HG03565 (cell line): Measurements from ENCODE around the gene ADSS2.
"Not testable (repeated sequence)": the region's sequence is repeated elsewhere in the genome, so short reads cannot be mapped to it uniquely, and the experiment has no call there.

Source experiments
- ATAC-seq: cut with Tn5 transposase; IDR thresholded peaks from one replicate; pipeline ENCODE4 v1.9.1; 2021; ENCODE audit warnings: mild to moderate bottlenecking, moderate library complexity; ENCODE audit not compliant: unreplicated experiment

The ADSS2 gene

DNA sequence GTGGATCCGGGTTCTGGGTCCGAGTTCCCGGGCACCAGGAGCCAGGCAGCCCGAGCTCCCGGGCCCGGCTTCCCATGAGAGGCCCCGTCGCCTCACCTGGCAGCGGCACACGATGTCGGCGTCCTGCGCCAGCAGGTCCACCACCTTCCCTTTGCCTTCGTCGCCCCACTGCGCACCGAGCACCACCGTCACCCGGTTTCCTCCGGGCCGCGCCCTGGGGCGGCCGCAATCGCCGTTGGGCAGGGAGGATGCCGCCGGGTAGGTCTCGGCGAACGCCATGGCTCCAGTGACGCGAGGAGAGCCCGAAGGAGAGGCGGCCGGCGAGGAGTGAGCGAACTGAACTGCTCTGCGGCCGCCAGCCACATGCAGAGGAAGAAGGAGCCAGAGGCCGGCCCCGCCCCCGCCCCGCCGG lies at the start of gene ADSS2:
TSS of gene ADSS2 (minus strand) at position 371 of the 412 bp plus-strand sequence. CDS start at position 279, 92 bp downstream.
- ATAC-seq, result no peak

DNA sequence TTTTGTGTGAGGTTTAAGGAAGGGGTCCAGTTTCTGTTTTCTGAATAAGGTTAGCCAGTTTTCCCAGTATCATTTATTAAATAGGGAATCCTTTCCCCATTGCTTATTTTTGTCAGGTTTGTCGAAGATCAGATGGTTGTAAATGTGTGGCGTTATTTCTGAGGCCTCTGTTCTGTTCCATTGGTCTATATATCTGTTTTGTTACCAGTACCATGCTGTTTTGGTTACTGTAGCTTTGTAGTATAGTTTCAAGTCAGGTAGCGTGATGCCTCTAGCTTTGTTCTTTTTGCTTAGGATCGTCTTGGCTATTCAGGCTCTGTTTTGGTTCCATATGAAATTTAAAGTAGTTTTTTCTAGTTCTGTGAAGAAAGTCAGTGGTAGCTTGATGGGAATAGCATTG lies 48.8 kb upstream of the ADSS2 start:
- ATAC-seq, result not testable (repeated sequence)

DNA sequence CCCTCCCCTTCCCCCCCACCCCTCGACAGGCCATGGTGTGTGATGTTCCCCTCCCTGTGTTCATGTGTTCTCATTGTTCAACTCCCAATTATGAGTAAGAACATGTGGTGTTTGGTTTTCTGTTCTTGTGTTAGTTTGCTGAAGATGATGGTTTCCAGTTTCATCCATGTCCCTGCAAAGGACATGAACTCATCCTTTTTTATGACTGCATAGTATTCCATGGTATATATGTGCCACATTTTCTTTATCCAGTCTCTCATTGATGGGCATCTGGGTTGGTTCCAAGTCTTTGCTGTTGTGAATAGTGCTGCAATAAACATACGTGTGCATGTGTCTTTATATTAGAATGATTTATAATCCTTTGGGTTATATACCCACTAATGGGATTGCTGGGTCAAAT lies 47.8 kb upstream of the ADSS2 start:
- ATAC-seq, result not testable (repeated sequence)

DNA sequence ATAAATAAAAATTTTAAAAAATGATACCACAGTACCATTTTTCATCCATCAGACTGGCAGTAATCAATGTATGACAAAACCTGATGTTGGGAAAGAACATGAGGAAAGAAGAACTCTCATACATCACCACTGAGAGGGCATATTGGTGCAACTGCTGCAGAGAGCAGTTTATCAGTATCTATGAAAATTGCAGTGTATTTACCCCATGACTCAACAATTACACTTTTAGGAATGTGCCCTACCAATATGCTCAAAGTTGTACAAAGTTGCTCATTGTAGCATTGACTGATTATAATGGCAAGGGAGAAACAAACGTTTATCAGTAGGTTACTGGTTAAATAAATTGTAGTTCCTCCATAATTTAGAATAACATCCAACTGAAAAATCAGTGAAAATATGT lies 46.1 kb upstream of the ADSS2 start:
- no peak for ATAC-seq

GRCh38 chr1:244496186-244496585 lies 44.5 kb upstream of the ADSS2 start:
- ATAC-seq, result no peak

GRCh38 chr1:244494653-244495052 lies 42.9 kb upstream of the ADSS2 start:
- ATAC-seq, result no peak

DNA sequence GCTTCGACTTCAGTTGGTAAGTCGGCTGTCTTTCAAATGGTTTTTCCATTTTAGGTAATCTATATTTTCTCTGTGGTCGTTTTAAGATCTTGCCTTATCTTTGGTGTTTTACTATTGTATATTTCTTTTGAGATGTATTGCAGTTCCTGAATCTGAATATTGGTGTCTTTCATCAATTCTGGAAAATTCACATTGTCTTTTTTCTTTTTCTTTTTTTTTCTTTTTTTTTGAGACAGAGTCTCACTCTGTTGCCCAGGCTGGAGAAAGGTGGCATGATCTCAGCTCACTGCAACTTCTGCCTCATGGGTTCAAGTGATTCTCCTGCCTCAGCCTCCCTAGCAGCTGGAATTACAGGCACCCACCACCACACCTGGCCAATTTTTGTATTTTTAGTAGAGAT lies 33.3 kb upstream of the ADSS2 start:
- ATAC-seq, result not testable (repeated sequence)

GRCh38 chr1:244473059-244473605 lies 21.4 kb upstream of the ADSS2 start:
- ATAC-seq, result no peak

DNA sequence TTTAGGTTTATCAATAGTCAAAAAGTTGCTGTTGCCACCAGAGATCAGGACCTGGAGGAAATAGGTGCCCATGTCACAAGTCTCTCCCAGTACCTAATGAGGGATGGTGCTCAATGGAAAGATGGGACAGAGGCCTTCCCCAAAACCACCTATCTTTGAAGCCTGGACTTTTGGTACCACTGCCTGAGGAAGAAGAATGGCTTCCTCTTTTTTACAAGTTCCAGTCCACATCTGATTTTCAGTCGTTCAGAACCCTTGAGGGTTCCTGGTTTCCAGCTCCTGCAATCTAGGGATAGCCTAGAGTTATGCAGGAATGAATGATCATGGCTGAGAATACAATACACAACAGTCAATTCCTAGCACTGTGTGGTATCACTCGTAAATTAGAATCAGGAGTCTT lies 15.0 kb upstream of the ADSS2 start:
- ATAC-seq, result no peak

DNA sequence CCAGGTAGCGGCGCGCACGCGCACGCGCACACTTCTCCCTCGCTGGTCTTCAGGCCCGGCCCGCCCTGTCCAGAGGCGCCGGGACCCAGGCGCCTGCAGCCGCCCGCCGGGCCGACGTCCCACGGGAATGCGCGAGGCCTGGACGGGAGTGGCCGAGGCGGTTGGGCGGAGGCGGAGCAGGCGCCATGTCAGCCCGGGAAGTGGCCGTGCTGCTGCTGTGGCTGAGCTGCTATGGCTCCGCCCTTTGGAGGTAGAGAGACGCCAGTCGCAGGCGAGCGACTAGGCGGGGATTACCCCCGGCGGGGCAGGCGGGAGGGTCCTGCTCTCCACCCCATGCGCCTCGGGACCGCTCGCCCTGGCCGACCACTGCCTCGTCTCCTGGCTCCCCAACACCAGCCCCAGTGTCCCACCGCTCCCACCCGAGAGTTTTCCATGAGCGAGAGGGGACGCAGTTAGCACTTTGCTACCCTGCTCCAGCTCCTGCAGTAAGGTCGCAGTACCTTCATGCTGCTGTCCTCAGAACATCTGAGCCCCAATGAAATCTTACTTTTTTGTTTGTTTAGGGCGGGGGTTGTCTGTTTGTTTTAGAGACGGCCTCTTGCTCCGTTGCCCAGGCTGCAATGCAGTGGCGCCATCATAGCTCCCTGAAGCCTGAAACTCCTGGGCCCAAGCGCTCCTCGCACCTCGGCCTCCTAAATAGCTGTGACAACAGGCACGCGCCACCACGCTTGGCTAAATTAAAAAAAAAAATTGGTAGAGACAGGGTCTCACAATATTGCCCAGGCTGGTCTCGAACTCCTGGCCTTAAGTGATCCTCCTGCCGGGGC lies 9.7 kb upstream of the ADSS2 start, which contains the start of gene CATSPERE:
TSS of gene CATSPERE (plus strand) at position 29 of the 827 bp plus-strand sequence. CDS start at position 186, 157 bp downstream.
- ATAC-seq, result peak; percentile 99

GRCh38 chr1:244460197-244460596 lies 8.5 kb upstream of the ADSS2 start:
- ATAC-seq, result no peak

GRCh38 chr1:244458781-244459180 lies 7.1 kb upstream of the ADSS2 start:
- ATAC-seq, result no peak

DNA sequence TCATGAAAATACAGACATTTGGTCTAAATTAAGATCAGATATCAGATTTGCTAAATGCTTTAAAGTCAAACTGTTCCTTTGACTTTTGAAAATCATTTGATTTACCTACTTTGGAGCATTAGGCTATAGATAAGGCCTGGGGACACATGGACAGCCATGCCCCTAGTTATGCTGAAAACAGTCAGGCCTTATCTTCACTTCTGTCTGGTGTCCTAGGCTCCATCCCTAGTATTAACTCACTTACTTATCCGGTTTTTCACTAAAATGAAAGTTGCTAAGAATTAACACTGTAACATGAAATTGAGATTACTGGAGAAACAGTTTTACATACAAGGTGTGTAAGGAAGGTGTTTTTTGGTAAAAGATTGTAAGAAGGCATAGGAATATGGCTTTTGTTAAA lies 4.9 kb upstream of the ADSS2 start:
- no peak for ATAC-seq

DNA sequence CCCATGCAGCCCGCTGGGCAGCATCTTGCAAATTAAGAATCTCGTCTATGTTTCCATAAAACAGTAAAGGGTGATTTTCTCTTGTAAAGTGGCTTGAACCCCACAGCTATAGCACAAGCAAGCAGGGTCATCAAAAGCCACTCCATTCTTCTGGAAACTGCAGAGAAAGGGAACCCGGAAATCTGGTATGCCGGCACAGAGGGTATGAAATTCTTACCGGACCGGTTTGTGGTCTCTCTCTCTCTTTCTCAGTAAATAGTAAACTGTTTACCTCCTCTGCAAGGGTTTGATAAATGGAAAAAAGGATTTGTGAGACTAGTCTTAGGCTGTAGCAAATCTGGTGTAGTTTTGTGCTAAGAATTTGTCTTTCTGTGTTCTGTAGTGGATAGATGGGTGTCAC lies 2.7 kb upstream of the ADSS2 start:
- no peak for ATAC-seq

DNA sequence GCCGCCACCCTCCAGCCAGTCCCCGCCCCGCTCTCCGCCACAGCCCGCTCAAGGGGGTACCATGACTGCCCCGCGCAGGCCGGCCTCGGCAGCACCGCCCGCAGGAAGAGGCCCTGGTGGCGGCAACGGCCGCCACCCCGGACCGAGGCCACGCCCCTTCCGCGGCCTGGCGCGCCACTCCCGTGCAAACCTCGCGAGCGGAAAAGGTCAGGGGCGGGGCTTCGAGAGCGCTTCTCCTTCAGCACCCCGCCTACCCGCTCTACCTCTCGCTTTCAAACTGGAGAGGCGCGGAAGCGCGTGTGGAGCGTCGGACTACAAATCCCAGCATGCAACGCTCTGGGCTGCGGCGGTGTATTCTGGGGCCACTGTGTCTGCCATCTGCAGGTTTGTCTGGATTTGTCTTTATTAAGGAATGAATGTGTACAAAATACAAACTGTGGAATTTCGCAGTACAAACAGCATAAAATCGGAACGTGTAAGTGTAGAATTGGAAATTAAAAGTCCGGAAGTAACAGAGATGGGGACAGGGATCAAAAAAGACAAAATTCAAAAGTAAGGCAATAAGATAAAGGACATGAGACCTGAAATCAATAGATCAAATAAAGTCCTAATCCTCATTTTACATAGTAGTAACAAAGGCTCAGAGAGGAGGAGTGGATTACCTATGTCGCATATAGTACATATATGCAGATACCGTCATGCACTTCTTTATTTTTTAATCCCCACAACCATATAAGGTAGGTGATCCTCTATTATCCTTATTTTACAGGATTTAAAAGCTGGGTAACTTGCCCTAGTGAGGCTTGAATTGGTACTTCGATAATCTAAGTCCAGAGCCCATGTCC lies 464 bp upstream of the ADSS2 start:
- ATAC-seq, result peak; percentile 86

- ATAC-seq, result no peak
Observed at GRCh38 chr1:244450597-244451538, 841 bp downstream of the ADSS2 start.

DNA sequence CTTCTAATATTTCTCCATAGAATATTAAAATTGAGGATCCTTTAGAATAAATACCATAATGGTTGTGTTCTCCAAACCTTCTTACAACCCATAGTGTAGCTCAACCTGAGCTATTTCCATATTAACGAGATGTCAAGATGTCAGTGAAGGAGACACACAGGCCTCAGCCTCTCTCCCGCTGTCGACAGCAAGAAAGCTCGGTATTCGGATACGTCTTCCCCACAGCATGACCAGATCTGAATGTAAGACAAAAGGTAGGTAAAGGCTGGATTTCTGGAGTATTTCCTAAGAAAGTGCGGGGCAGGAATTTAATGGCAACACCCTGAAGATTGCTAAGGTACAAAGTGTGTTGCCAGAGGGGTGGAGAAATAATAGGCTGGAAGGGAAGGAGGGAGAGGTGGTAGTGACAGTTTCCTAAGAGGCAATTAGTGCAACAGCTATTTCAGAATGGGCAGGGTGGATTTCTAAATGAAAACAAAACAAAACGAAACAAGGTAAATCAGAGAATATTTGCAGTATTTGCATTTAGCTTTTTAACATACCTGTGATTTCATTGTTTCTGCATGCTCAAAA lies 1.7 kb downstream of the ADSS2 start:
- ATAC-seq, result no peak

DNA sequence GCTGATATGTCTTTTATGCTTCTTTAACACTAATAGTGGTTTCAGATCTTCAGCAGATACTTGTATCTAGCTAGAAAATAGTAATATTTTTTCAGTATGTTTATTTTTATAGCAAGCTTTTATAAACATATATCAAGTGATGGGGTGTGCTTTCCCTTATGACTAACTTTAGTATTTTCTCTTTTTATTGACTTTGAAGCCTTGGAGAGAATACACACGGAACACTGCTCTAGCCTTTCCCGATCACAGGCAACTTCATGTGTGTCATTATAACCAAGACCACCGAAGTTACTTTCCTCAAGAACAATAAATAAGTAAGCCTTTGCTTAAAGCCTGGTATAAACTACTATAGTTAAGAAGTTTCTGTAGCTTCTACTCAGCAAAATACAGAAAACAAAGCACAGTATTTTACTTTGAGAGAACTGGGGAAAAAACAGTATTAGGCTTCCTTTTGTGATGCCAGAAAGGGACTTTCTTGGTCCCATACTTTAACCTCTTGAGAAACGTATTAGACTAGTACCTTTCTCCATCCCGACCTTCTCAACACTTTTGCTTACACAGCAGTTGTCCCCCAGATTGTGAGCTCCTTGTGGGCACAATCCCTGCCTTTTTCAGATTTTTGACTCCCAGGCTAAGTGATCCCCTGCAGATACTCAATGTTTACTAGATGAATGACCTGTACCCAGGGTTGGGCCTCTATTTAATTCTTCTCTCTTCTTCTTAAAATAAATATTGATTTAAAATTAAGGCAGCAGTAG lies 3.3 kb downstream of the ADSS2 start:
- no peak for ATAC-seq

- no peak for ATAC-seq
Observed at GRCh38 chr1:244447552-244447951, 4.2 kb downstream of the ADSS2 start.
